ENCODE measurements around the gene SCNN1A.

SCNN1A gene

DNA sequence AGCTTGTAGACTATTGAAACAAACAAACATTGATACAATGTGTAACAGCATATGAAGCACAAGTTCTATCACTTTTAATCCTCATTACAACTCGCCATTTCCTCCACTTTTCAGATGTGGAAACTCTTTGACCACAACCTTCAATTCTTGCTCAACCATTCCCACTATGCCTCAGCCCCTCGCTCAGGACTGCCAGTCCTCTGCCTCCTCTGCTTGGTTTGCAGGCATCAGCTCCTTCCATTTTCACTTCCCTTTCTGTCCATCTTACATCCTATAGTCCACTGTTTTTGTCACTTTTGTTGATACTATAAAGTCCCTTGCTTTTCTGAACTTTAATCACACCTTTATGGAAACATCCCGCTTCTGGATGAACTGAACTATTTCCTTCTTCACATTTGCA lies 41.2 kb upstream of the SCNN1A start:
- Histone ChIP-seq H3K9ac (ENCODE audit: low read length) (no peak overlapping the region), H3K27me3 (replicated peaks; ENCODE audit: insufficient read depth, low read length) (no peaks in the 10 kb centered on the region), H3K4me3 (ENCODE audit: low read length) (no peak overlapping the region), H2AFZ (ENCODE audit: low read length) (no peak overlapping the region), H3F3A (ENCODE audit: insufficient read depth, low read length) (no peaks in the 10 kb centered on the region), H3K27ac (ENCODE audit: low read length) (no peak overlapping the region), H3K79me2 (ENCODE audit: low read length) (no peaks in the 10 kb centered on the region), H3K4me1 (ENCODE audit: low read length) (peaks cover 7% of the 10 kb centered on the region; the same call in 1 of the 2 replicates), H3K36me3 (replicated peaks; ENCODE audit: insufficient read depth, low read length) (no peaks in the 10 kb centered on the region), H3K4me2 (ENCODE audit: low read depth, low read length) (no peak overlapping the region), H4K20me1 (ENCODE audit: insufficient read depth, low read length) (no peaks in the 10 kb centered on the region), H3K9me3 (replicated peaks; ENCODE audit: insufficient read depth, low read length) (no peaks in the 10 kb centered on the region), H3K9me2 (replicated peaks; ENCODE audit: insufficient read depth, low read length) (no peaks in the 10 kb centered on the region)
- DNase-seq, result no peak
- TF ChIP-seq EZH2phosphoT487 (IDR thresholded peaks at IDR 0.05; ENCODE audit: low read length) (no peak), EZH2 (optimal IDR thresholded peaks at IDR 0.05; ENCODE audit: low read depth, low read length) (no peak)
- TF ChIP-seq, protein P1, sequence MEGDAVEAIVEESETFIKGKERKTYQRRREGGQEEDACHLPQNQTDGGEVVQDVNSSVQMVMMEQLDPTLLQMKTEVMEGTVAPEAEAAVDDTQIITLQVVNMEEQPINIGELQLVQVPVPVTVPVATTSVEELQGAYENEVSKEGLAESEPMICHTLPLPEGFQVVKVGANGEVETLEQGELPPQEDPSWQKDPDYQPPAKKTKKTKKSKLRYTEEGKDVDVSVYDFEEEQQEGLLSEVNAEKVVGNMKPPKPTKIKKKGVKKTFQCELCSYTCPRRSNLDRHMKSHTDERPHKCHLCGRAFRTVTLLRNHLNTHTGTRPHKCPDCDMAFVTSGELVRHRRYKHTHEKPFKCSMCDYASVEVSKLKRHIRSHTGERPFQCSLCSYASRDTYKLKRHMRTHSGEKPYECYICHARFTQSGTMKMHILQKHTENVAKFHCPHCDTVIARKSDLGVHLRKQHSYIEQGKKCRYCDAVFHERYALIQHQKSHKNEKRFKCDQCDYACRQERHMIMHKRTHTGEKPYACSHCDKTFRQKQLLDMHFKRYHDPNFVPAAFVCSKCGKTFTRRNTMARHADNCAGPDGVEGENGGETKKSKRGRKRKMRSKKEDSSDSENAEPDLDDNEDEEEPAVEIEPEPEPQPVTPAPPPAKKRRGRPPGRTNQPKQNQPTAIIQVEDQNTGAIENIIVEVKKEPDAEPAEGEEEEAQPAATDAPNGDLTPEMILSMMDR (IDR thresholded peaks at IDR 0.05; ENCODE audit: low read length), result no peak

DNA sequence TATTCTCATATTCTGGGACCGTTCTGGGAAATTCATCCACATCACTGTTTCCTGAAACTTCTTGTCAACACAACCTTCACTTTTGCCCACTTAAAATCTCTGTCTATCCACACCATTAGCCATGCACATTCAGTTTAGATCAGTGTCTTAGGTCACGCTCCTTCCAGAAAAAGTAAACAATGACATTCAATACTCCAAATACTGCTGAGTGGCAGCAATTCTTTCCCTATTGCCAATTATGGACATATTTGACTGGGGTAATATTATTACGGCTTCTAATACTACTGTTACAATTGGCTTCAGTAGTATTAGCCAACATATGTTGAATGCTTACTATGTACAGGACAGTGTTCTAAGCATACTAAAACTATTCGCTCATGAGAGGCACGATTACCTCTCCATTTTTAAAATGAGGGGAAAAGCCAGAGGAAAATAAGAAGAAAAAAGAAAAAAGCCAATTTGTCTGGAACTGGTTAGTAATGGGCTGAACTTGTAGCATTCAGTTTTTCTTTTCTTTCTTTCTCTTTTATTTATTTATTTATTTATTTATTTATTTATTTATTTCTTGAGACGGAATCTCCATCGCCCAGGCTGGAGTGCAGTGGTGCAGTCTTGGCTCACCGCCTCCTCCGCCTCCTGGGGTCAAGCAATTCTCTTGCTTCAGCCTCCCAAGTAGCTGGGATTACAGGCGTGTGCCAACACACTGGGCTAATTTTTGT lies 32.0 kb upstream of the SCNN1A start:
- Histone ChIP-seq H3K9me2 (replicated peaks; ENCODE audit: insufficient read depth, low read length) (no peaks in the 10 kb centered on the region), H3K27me3 (replicated peaks; ENCODE audit: insufficient read depth, low read length) (no peaks in the 10 kb centered on the region), H3K4me2 (ENCODE audit: low read depth, low read length) (no peak overlapping the region), H2AFZ (ENCODE audit: low read length) (no peak overlapping the region), H3K27ac (ENCODE audit: low read length) (no peak overlapping the region), H3F3A (ENCODE audit: insufficient read depth, low read length) (no peaks in the 10 kb centered on the region), H3K4me3 (ENCODE audit: low read length) (no peak overlapping the region), H3K9ac (ENCODE audit: low read length) (no peak overlapping the region), H3K36me3 (replicated peaks; ENCODE audit: insufficient read depth, low read length) (no peaks in the 10 kb centered on the region), H3K79me2 (ENCODE audit: low read length) (no peaks in the 10 kb centered on the region), H3K4me1 (ENCODE audit: low read length) (no peaks in the 10 kb centered on the region), H4K20me1 (ENCODE audit: insufficient read depth, low read length) (no peaks in the 10 kb centered on the region), H3K9me3 (replicated peaks; ENCODE audit: insufficient read depth, low read length) (no peaks in the 10 kb centered on the region)
- no peak for DNase-seq
- TF ChIP-seq, protein P1 (IDR thresholded peaks at IDR 0.05; ENCODE audit: low read length), result no peak
- TF ChIP-seq EZH2 (optimal IDR thresholded peaks at IDR 0.05; ENCODE audit: low read depth, low read length) (no peak), EZH2phosphoT487 (IDR thresholded peaks at IDR 0.05; ENCODE audit: low read length) (no peak)

DNA sequence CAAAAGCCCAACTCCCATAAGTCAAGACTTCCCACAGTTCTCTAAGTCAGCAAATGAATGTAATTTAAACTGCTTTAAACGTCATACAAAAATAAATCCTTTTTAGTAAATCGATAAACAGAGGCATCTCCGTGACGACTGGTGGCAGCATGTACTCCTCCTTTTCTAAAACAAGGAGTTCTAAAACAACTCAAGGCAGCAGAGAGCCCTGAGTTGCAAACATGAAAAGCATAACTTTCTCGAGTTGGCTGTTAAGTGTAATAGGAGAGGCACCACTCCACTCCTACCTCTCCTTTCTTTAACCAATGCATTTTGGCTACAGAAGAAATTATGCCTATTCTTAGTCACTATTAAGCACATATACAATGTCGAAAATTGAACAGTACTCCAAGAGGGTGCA lies 30.6 kb upstream of the SCNN1A start:
- DNase-seq, result no peak
- Histone ChIP-seq H4K20me1 (ENCODE audit: insufficient read depth, low read length) (no peaks in the 10 kb centered on the region), H3K4me2 (ENCODE audit: low read depth, low read length) (no peak overlapping the region), H3K79me2 (ENCODE audit: low read length) (no peaks in the 10 kb centered on the region), H3K9me2 (replicated peaks; ENCODE audit: insufficient read depth, low read length) (no peaks in the 10 kb centered on the region), H3K27me3 (replicated peaks; ENCODE audit: insufficient read depth, low read length) (no peaks in the 10 kb centered on the region), H3K4me3 (ENCODE audit: low read length) (no peak overlapping the region), H3K36me3 (replicated peaks; ENCODE audit: insufficient read depth, low read length) (no peaks in the 10 kb centered on the region), H3K9me3 (replicated peaks; ENCODE audit: insufficient read depth, low read length) (no peaks in the 10 kb centered on the region), H3F3A (ENCODE audit: insufficient read depth, low read length) (no peaks in the 10 kb centered on the region), H3K9ac (ENCODE audit: low read length) (no peak overlapping the region), H3K4me1 (ENCODE audit: low read length) (no peaks in the 10 kb centered on the region), H2AFZ (ENCODE audit: low read length) (no peak overlapping the region), H3K27ac (ENCODE audit: low read length) (no peak overlapping the region)
- TF ChIP-seq, protein P1 (IDR thresholded peaks at IDR 0.05; ENCODE audit: low read length), result no peak
- TF ChIP-seq EZH2 (optimal IDR thresholded peaks at IDR 0.05; ENCODE audit: low read depth, low read length), result no peak
- no peak for TF ChIP-seq EZH2phosphoT487 (IDR thresholded peaks at IDR 0.05; ENCODE audit: low read length)

Data from MM.1S (cell line).